A549 (cell line): Measurements from ENCODE around the gene RRAGD.

Source experiments
- CEBPB ChIP-seq, 2 experiments: fragments of >200 bp in 1 of 2; sonication (Bioruptor Twin) in 1 of 2; formaldehyde crosslinking in 1 of 2; IDR thresholded peaks; 2 replicates each; pipeline ENCODE4 v1.6.1; 2012 to 2016
- CTCF ChIP-seq: fragments of >200 bp; sonication (Bioruptor Twin); formaldehyde crosslinking; IDR thresholded peaks from 3 replicates; pipeline ENCODE4 v1.5.1; 2016
- EP300 ChIP-seq, 2 experiments: fragments of >200 bp; sonication (Bioruptor Twin); formaldehyde crosslinking; IDR thresholded peaks; 2 replicates in 1 of 2; 3 replicates in 1 of 2; pipeline ENCODE4 v1.6.1; 2016 to 2017
- GATA3 ChIP-seq: IDR thresholded peaks from 2 replicates; pipeline ENCODE4 v1.6.1; 2012; ENCODE audit warnings: borderline replicate concordance
- HOXA7 ChIP-seq: fragments of 250-450 bp; sonication (Bioruptor Pico); IDR thresholded peaks from 2 replicates; pipeline ENCODE4 v1.5.0; 2020; ENCODE audit warnings: mild to moderate bottlenecking, moderate library complexity
- JUN ChIP-seq, 2 experiments: fragments of >200 bp; sonication (Bioruptor Twin); formaldehyde crosslinking; IDR thresholded peaks; 2 replicates in 1 of 2; 3 replicates in 1 of 2; pipeline ENCODE4 v1.6.1; 2016 to 2017
- MYC ChIP-seq: IDR thresholded peaks from 2 replicates; pipeline ENCODE4 v1.6.1; 2012; ENCODE audit warnings: mild to moderate bottlenecking, inconsistent platforms, low read length, improper control_type of control experiment, borderline replicate concordance
- PHF8 ChIP-seq: fragments of 200-600 bp; sonication (generic); IDR thresholded peaks from 2 replicates; pipeline ENCODE4 v1.6.1; 2016; ENCODE audit warnings: low read depth, mild to moderate bottlenecking, antibody characterized with exemption, moderate library complexity, borderline replicate concordance
- POLR2A ChIP-seq: IDR thresholded peaks from 2 replicates; pipeline ENCODE4 v1.6.1; 2012; ENCODE audit warnings: mild to moderate bottlenecking, low read length
- RAD21 ChIP-seq, 2 experiments: fragments of >200 bp in 1 of 2; sonication (Bioruptor Twin) in 1 of 2; formaldehyde crosslinking in 1 of 2; IDR thresholded peaks in 1 of 2; conservative IDR thresholded peaks in 1 of 2; 2 replicates in 1 of 2; 3 replicates in 1 of 2; pipeline ENCODE4 v1.6.1; 2012 to 2018; ENCODE audit warnings: inconsistent platforms in 1 of 2
- REST ChIP-seq: fragments of 200-600 bp; sonication (generic); IDR thresholded peaks from 2 replicates; pipeline ENCODE4 v1.6.1; 2016; ENCODE audit warnings: antibody characterized with exemption, mild to moderate bottlenecking, moderate library complexity
- TFCP2L1 ChIP-seq: fragments of 250-450 bp; sonication (Bioruptor Pico); IDR thresholded peaks from 2 replicates; pipeline ENCODE4 v1.5.0; 2021; ENCODE audit warnings: mild to moderate bottlenecking

GRCh38 chr6:89385156-89385667 is 26.9 kb downstream of the RRAGD start:
- TF ChIP-seq POLR2A (no peak), HOXA7 (CRISPR knock-in tag) (no peak), EP300 (IDR thresholded peaks at IDR 0.05) (no peak), CTCF (no peak), MYC (no peak), JUN (IDR thresholded peaks at IDR 0.05) (no peak), TFCP2L1 (no peak), GATA3 (no peak), CEBPB (IDR thresholded peaks at IDR 0.05) (no peak), REST (no peak), PHF8 (no peak), RAD21 (conservative IDR thresholded peaks at IDR 0.05 in 1 of 2, IDR thresholded peaks at IDR 0.05 in 1 of 2) (no peak)
